Osteoblast (primary cell): ENCODE measurements around the gene ATP8B4. TPM values are rescaled to one million over a fixed set of nuclear protein-coding genes. Genes with fewer than 3 reads are reported as not detected.

Experiments used
- DNase-seq: peaks from one replicate; pipeline ENCODE4 v3.0.0; 2011; ENCODE audit warnings: low spot score, mixed read lengths; ENCODE audit not compliant: insufficient read length; ENCODE audit errors: missing footprints
- H2AFZ ChIP-seq: 2 replicates; pipeline ENCODE4 v1.6.0; 2011; ENCODE audit warnings: mild to moderate bottlenecking, low read length
- H3K27ac ChIP-seq: 2 replicates; pipeline ENCODE4 v1.5.1; 2011; ENCODE audit warnings: mild to moderate bottlenecking, low read depth, low read length, moderate library complexity
- H3K27me3 ChIP-seq: 2 replicates; pipeline ENCODE4 v1.6.0; 2012; ENCODE audit warnings: mild to moderate bottlenecking, control low read depth, inconsistent platforms, low read length, moderate library complexity; ENCODE audit not compliant: insufficient read depth
- H3K36me3 ChIP-seq: 2 replicates; pipeline ENCODE4 v1.5.1; 2011; ENCODE audit warnings: mild to moderate bottlenecking, low read length, control low read depth, moderate library complexity; ENCODE audit not compliant: insufficient read depth
- H3K4me1 ChIP-seq: 2 replicates; pipeline ENCODE4 v1.5.1; 2011; ENCODE audit warnings: mild to moderate bottlenecking, low read length, control low read depth, moderate library complexity; ENCODE audit not compliant: insufficient read depth
- H3K4me2 ChIP-seq: 2 replicates; pipeline ENCODE4 v1.6.0; 2011; ENCODE audit warnings: mild to moderate bottlenecking, low read length; ENCODE audit not compliant: insufficient read depth
- H3K4me3 ChIP-seq: fragments of 200-600 bp; sonication (generic); 3 replicates; pipeline ENCODE4 v1.5.1; 2012; ENCODE audit warnings: mild to moderate bottlenecking, low read length, inconsistent platforms; ENCODE audit not compliant: insufficient read depth
- H3K79me2 ChIP-seq: 2 replicates; pipeline ENCODE4 v1.6.0; 2012; ENCODE audit warnings: mild to moderate bottlenecking, low read length, control low read depth, inconsistent platforms; ENCODE audit not compliant: insufficient read depth
- H3K9me3 ChIP-seq: 2 replicates; pipeline ENCODE4 v1.5.1; 2011; ENCODE audit warnings: low read depth, low read length, control low read depth
- H4K20me1 ChIP-seq: 2 replicates; pipeline ENCODE4 v1.6.0; 2012; ENCODE audit warnings: mild to moderate bottlenecking, low read length, control low read depth; ENCODE audit not compliant: insufficient read depth
- CTCF ChIP-seq: IDR thresholded peaks from 2 replicates; pipeline ENCODE4 v1.5.1; 2011; ENCODE audit warnings: mild to moderate bottlenecking, low read depth, low read length, moderate library complexity; ENCODE audit errors: extremely low read depth
- total RNA-seq: library from RNA; depleted of rRNA; stranded (reverse); fragments of >200 nt; gene quantifications from 2 replicates; pipeline ENCODE4 v1.2.3, GENCODE V29; 2012

The ATP8B4 gene
- total RNA-seq, 1 donor = 1.1 TPM

- Histone ChIP-seq H3K79me2 (no peaks in the 10 kb centered on the region), H3K4me2 (peak overlapping the region; percentile 81), H3K9me3 (no peaks in the 10 kb centered on the region), H3K4me1 (peaks cover 50% of the 10 kb centered on the region), H2AFZ (no peak overlapping the region), H3K4me3 (peak overlapping the region; percentile 62), H4K20me1 (no peaks in the 10 kb centered on the region), H3K27ac (peak overlapping the region; percentile 98), H3K36me3 (no peaks in the 10 kb centered on the region), H3K27me3 (no peaks in the 10 kb centered on the region)
- peak; percentile 37 for DNase-seq
- TF ChIP-seq CTCF = no peak
These were observed 63.7 kb downstream of the ATP8B4 start for GRCh38 chr15:50055332-50055731.

DNA sequence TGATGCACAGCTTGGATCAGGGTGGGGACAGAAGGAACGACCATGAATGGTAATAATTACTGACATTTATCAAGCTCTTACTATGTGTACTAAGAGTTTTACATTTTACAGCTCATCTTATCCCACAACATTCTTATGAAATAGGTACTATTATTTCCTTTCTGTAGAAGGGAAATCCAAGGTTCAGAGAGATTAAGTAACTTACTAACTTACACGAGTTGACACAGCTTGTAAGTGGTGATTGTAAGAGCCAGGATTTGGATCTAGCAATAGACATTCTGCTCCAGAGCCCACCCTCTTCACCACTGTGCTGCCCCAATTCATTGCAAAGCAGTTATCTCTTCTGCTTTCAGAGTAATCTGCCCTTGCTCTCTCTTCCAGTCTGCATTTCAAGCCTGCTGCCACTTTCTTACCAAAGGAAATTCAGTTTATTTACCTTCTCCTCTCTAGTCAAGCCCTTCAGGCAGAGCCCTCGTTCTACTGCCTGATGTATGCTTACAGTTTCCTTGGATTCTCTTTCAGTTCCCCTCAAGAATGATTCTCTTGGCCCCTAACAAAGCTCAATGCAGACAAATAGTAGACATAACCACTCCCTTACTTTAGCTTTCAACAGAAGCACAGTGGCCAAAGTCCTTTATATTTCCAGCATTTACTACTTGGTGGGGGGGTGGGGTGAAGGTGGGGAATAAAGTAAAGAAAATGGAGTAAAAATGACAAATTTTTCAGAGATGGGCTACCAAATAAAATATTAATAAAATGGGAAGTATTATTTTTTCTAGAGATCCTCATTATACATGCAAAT is 65.8 kb downstream of the ATP8B4 start:
- H4K20me1 ChIP-seq = no peaks in the 10 kb centered on the region
- H3K4me2 ChIP-seq = no peak overlapping the region
- TF ChIP-seq CTCF = no peak
- H3K27ac ChIP-seq = peak overlapping the region; percentile 98
- H3K9me3 ChIP-seq = no peaks in the 10 kb centered on the region
- peaks cover 55% of the 10 kb centered on the region for H3K4me1 ChIP-seq
- peak overlapping the region; percentile 38 for H2AFZ ChIP-seq
- H3K27me3 ChIP-seq = no peaks in the 10 kb centered on the region
- H3K36me3 ChIP-seq = no peaks in the 10 kb centered on the region
- H3K79me2 ChIP-seq = no peaks in the 10 kb centered on the region
- no peak overlapping the region for H3K4me3 ChIP-seq
- DNase-seq = no peak

GRCh38 chr15:50051811-50052419 is 67.1 kb downstream of the ATP8B4 start:
- H3K27ac ChIP-seq = peak overlapping the region; percentile 67
- H4K20me1 ChIP-seq = no peaks in the 10 kb centered on the region
- peak overlapping the region; percentile 48 for H2AFZ ChIP-seq
- no peaks in the 10 kb centered on the region for H3K36me3 ChIP-seq
- peaks cover 51% of the 10 kb centered on the region for H3K4me1 ChIP-seq
- no peaks in the 10 kb centered on the region for H3K9me3 ChIP-seq
- H3K4me3 ChIP-seq = no peak overlapping the region
- peak overlapping the region; percentile 27 for H3K4me2 ChIP-seq
- no peaks in the 10 kb centered on the region for H3K27me3 ChIP-seq
- peak; percentile 92 for TF ChIP-seq CTCF
- DNase-seq = no peak
- H3K79me2 ChIP-seq = no peaks in the 10 kb centered on the region

DNA sequence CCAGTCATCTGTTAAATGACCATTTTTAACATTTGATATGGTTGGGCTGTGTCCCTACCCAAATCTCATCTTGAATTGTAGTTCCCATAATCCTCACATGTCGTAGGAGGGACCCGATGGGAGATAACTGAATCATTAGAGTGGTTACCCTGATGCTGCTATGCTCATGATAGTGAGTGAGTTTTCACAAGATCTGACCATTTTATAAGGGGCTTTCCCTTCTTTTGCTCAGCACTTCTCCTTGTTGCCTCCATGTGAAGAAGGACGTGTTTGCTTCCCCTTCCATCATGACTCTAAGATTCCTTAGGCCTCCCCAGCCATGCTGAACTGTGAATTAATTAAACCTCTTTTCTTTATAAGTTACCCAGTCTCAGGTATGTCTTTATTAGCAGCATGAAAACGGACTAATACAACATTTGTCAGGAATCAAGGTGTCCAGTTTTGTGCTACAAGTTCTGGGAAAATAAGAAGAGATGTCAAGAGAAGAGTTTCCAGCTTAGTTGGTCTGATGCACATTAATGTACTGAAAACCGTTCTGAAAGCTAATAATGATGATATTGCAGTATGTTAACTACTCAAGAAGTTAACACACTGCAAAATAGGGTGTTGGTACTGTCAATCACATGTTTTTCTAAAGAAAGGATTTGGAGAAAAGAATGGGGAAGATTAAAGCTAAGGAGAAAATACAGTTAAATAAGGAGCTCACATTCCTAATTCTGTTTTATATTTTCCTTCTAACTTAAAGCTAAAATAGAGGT is 67.9 kb downstream of the ATP8B4 start:
- Histone ChIP-seq H3K4me2 (peak overlapping the region; percentile 27), H3K9me3 (no peaks in the 10 kb centered on the region), H3K79me2 (no peaks in the 10 kb centered on the region), H3K27me3 (no peaks in the 10 kb centered on the region), H4K20me1 (no peaks in the 10 kb centered on the region), H3K36me3 (no peaks in the 10 kb centered on the region), H3K4me1 (peaks cover 48% of the 10 kb centered on the region), H2AFZ (no peak overlapping the region), H3K4me3 (no peak overlapping the region), H3K27ac (peak overlapping the region; percentile 67)
- no peak for TF ChIP-seq CTCF
- no peak for DNase-seq
